Activated T-cell treated with anti-CD3 and anti-CD28 coated beads for 1 hour (primary cell): ENCODE measurements around the gene MYH9.
A peak's percentile ranks its signal among the peaks of the same experiment; 100 is the strongest.

Experiments
- DNase-seq: peaks from one replicate; pipeline ENCODE4 v3.0.0-alpha.2; 2020; ENCODE audit warnings: low read depth

MYH9 gene

DNA sequence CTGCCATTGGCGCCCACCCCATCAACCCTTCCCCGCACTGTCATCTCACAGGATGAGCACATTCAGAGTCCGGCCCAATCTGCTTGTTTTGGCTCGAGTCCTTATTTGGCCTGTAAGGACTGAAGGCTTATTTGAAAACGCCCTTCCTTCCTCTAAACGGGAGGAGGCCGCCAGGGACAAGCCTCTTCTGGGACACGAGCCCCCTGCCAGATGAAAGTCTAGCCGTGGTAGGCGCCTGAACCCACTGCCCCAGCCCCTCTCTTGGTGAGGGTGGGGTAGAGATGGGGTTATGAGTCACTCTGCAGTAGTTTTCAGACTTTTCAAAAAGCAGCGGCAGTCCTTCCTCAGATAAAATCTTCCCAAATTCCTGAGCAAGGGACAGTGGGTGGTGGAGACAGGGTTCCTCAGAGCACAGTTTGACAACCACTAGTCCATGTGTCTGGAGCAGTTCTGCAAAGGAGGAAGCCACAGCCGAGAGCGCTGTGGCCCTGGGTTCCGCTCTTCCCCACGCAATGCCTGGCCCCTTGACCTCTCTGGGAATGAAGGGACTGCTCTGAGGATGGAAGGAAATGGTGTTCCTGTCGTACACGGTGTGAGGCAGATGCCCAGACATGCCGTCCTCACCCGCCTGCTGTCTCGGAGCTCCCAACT is 57.0 kb downstream of the MYH9 start:
- DNase-seq: no peak

DNA sequence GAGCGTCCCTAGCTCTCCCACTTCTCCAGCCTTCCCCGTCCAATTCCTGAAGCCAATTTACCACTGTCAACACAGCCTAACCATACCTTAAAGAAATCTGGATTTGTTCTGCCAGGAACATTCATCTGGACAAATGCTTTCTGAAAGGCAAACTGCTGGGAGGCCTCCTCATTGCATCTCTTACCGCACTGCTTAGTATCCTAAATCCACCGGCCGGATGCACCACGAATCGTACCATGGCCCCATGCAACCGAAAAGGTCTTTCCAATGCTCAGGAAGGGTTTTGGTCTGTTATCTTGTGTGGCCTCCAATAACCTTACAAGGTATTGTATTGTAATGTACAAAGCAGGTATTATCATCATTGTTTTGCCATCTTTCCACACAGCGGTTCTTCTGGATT is 57.6 kb downstream of the MYH9 start:
- DNase-seq: no peak

- DNase-seq: peak; percentile 78
These were observed 58.3 kb downstream of the MYH9 start for GRCh38 chr22:36329254-36330078.

DNA sequence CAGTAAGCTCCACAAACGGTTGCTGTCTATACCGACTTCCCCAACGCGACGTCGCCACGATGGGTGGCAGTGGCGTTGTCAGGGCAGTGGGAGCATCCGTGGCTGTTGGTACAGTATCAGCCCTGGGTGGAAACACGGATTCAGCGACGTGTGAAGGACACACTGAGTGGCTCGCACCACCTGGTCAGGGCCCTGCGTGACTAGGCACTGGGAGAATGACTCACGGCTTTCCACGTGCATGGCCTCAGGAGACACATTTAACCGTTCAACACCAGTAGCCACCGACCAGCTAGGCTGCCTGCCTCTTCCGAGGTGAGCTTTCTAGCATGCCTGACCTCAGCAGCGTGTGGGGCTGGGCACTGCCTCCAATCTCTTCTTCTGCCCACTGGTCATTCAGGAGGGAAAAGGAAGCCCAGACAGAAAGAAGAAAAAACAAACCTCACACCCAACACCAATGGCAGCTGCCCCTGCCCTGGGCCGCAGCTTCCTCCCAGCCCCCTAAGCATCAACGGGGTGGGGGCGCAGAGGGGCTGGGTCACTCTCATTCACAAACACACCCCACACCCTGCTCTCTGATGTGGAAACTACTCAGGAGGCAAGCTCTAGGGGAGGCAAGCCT is 59.0 kb downstream of the MYH9 start:
- DNase-seq: no peak

GRCh38 chr22:36327922-36328551 is 59.7 kb downstream of the MYH9 start:
- DNase-seq: no peak

- no peak for DNase-seq
These were observed 61.3 kb downstream of the MYH9 start for GRCh38 chr22:36326178-36327161.

DNA sequence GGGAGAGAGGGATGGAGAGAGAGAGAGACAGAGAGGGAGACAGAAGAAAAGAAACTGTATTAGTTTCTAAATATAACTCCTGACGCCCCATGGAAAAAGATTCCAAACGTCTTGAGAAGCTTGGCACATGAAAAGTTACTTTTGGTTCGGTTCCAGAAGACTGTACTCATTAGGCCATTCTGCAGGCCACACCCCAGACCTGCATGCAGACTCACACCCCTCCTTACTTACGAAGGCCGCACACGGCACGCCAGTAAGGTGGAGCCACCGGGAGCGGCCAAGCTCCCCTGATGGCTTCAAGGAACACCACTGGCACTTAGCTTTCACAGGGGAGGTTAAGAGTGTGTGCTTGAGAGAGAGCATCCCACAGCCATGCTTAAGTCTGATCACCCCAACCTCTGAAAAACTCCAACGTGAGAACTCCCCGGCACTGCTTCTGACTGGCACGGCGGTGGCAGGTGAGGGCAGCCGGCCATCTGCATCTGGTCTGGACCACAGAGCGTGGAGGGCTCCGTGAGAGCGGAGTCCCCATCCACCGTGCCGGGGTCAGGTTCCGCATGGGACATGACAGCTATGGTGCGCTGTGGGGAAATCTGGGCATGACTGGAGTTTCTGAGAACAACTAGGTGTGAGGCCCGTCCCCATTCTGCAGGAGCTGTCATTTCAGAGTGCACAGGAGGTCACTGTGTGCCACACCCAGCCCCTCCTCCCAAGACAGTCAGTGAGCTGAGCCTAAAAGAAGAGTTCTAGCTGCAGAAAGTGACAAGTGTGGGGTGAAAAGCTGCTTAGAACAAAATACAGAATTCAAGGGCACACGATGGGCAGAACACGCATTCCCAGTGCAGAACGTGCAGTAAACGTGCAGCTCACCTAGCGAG is 62.4 kb downstream of the MYH9 start:
- no peak for DNase-seq

DNA sequence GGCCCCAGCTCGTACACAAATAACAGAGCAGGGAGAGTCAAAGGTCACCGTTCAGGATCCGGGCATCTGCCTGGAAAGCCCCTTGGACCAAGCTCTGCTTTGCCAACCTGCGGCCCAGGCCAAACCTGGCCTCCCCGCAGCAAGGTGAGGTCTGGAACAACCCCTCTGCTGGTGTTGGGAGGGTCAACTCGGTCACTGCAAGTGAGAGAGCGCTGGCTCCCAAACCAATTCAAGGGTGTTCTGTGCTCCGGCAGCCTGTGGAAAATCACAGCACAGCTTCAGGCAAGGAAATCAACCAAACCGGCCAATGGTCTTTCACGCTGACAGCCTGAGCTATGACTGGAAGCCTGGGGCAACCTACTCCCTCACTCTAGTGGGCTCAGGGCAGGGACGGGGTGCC is 63.4 kb downstream of the MYH9 start:
- DNase-seq: no peak

DNA sequence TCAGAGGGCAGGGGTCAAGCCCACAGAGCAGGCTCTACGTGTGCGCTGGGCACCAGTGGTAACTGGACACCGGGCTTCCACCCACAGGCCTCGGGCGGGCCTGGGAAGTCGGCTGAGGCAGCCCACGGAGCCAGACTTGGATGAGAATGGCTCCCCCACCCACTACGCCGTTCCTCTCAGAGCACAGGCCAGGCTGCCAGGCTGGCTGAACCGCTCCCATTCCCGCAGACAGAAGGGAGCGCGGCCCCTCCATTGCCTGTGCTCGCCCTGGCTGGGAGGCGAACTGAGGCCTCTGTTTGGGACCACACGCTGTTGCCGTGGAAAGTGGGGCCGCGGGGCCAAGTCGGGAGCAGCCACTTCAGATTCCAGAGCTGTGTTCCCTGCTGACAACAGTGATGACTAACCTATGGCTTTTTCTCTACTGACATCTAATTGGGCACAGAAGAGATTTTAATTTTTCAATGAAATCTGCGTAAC is 63.9 kb downstream of the MYH9 start:
- no peak for DNase-seq

DNA sequence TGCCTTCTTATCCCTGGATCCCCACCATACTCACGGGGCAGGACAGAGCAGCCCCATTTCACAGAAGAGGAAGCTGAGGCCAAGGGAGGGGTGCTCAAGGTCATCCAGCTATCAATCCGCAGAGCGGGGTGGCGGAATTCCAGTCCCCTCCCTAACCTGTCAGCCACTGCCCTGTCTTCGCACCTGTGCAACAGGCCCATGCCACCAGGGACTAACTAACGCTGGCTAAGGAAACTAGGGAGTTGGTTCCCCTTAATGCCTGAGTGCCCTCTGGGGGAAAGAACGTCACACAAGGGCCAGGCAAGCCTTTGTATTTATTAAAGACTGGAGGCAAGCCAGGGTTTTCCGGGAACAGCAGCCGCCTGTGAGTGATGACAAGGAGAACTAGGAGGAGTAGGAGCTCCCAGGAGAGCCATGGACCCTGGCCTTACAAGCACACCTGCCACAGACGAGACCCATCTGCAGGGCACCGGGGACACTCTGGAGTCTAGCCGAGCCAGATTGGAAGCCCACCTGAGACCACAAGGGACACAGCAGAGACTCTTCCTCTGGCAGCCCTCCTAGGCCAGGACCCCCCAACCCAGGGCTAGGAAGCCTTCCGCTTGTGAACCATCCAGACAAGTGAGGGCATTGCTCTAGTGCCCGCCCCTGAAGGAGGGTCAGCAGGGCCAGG is 64.4 kb downstream of the MYH9 start:
- no peak for DNase-seq

GRCh38 chr22:36322602-36322915 is 65.2 kb downstream of the MYH9 start:
- DNase-seq: no peak

GRCh38 chr22:36321797-36322601 is 65.8 kb downstream of the MYH9 start:
- no peak for DNase-seq

- no peak for DNase-seq
These were observed 67.2 kb downstream of the MYH9 start for GRCh38 chr22:36320553-36320952.

DNA sequence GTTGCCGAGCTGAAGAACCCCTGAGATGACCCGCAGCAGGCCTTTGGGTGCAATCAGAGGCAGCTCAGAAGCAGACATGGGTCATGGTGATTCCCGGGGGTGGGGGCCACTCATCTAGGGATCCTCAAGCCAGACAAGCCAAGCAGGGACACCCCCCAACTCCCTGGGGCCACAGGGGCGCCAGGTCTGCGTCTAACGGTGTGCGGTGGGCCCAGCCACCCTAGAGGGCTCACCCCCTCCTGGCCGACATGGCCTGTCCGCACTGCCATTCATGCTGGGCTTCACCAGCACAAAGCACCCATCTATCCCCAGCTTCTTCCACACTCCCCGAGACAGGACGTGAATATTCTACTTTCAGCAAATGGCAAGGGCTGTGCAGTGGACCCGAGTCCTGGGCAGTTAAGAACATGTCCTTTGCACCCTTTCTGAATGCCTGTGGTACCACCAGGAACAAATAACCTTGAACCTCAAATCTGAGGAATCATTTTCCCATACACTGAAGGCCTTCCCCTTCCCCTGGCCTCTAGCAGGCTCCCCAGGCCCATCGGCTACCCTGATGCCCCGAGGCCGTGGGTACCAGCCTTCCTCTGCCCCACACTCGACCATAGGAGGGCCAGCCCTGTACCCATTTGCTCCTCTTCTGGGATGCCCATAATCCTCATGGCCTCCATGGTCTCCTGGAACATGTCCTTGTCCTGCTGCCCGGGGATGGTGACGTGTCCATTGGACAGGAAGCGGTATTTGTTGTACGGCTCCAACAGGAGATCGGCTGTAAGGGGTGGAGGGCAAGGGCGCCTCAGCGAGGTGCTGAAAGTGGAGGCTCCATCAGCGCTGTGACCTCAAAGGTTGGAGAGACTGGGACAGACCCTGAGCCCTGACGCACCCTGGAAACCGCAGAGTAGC is 67.9 kb downstream of the MYH9 start:
- DNase-seq: no peak

DNA sequence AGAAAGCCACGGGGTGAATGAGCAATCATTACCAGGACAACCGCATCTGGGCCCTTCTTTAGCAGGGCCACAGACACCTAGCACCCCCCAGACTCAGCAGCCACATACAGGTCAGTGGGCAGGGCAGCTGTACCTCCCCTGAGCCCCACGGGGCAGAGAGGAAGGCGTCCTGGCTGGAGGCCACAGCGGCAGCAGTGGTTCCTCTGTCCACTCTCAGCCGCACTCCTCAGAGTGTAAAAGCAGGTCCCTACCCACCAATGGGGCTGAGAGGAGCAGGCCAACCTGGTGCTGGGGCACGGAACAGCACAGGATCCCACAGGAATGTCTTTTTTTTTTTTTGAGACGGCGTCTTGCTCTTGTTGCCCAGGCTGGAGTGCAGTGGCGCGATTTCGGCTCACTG is 69.3 kb downstream of the MYH9 start:
- DNase-seq: no peak

DNA sequence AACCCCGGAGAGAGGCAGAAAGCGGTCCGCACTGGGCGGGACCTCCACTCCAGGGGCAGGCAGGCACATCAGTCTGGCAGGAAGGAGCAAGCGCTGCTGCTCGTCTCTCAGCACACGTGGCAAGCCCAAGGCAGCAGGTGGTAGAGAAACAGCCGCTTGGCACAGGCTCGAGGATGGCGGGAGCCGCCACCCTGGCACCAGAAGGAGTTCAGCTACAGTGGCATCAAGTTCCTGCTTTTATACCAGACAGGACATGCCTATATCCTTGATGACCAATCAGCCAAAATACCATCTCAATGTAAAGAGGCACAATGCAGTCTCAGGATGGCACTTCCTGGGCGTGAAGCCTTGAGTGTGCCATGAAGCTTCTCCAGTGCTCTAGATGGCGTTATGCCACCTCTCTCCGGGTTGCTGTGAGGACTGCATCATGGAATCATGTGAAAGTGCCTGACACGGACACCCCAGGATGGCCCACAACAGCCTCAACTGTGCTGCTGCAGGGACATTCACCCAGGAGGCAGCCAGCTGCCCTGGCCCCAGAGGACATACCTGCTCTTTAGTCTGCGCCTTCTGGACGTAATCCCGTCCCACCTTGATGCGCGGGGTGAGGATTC is 70.0 kb downstream of the MYH9 start:
- DNase-seq: no peak

- DNase-seq: no peak
These were observed 71.3 kb downstream of the MYH9 start for GRCh38 chr22:36316419-36316818.

GRCh38 chr22:36315325-36315724 is 72.4 kb downstream of the MYH9 start:
- no peak for DNase-seq
